Panc1 (cell line): ENCODE data around the gene NEFH. TPM values are rescaled to one million over a fixed set of nuclear protein-coding genes. Genes with fewer than 3 reads are reported as not detected.

ENCODE experiments used
- ATAC-seq: fragments of 200-7000 bp; cut with Tn5 transposase; 2 replicates; pipeline ENCODE4 v1.9.1; 2020; ENCODE audit warnings: mild to moderate bottlenecking, moderate library complexity
- BruUV-seq: library from RNA; stranded (reverse); fragments of 400-500 nt; replicated peaks from 2 replicates; lab custom pipeline; 2021; lab: Mats Ljungman, UMichigan
- CTCF ChIA-PET: fragments of 300-600 bp; sonication (Branson Sonifier 250); formaldehyde crosslinking; loops from one replicate; lab custom pipeline; 2022; ENCODE audit warnings: antibody characterized with exemption; lab: Charles Lee
- POLR2A ChIA-PET: fragments of 300-600 bp; sonication (Branson Sonifier 250); formaldehyde crosslinking; loops from one replicate; lab custom pipeline; 2022; ENCODE audit warnings: antibody characterized with exemption; lab: Charles Lee
- DNase-seq: peaks from one replicate; pipeline ENCODE4 v3.0.0-alpha.2; 2010; ENCODE audit warnings: low read depth, low spot score
- H3K27ac ChIP-seq: 2 replicates; pipeline ENCODE4 v1.5.1; 2011; ENCODE audit warnings: mild to moderate bottlenecking, low read length, inconsistent platforms
- H3K27me3 ChIP-seq: fragments of 200-500 bp; sonication (Bioruptor generic); 2 replicates; pipeline ENCODE4 v1.6.0; 2014; ENCODE audit warnings: low read length, inconsistent platforms; ENCODE audit not compliant: control insufficient read depth, insufficient read depth
- H3K36me3 ChIP-seq: fragments of 200-500 bp; sonication (Bioruptor generic); 2 replicates; pipeline ENCODE4 v1.5.1; 2014; ENCODE audit warnings: inconsistent platforms, mild to moderate bottlenecking, low read length, moderate library complexity; ENCODE audit not compliant: control insufficient read depth, insufficient read depth
- H3K4me1 ChIP-seq: 2 replicates; pipeline ENCODE4 v1.5.1; 2011; ENCODE audit warnings: inconsistent platforms, mild to moderate bottlenecking, low read length, moderate library complexity; ENCODE audit not compliant: control insufficient read depth, insufficient read depth
- H3K4me3 ChIP-seq, 2 experiments: 2 replicates each; pipeline ENCODE4 v1.5.1; 2011 to 2012; ENCODE audit warnings: low read depth in 2 of 2, low read length in 2 of 2, mild to moderate bottlenecking in 2 of 2, inconsistent platforms in 1 of 2, moderate library complexity in 1 of 2
- H3K9me3 ChIP-seq: fragments of 200-500 bp; sonication (Bioruptor generic); 2 replicates; pipeline ENCODE4 v1.5.1; 2014; ENCODE audit warnings: low read depth, mild to moderate bottlenecking, inconsistent platforms, low read length, moderate library complexity; ENCODE audit not compliant: control insufficient read depth, insufficient read depth
- POLR2AphosphoS5 ChIP-seq: IDR thresholded peaks from 2 replicates; pipeline ENCODE4 v1.6.1; 2012; ENCODE audit warnings: mild to moderate bottlenecking, low read depth, low read length, moderate library complexity
- SIN3A ChIP-seq: IDR thresholded peaks from 2 replicates; pipeline ENCODE4 v1.6.1; 2012; ENCODE audit warnings: low read depth, mild to moderate bottlenecking, low read length, moderate library complexity, borderline replicate concordance; ENCODE audit not compliant: insufficient read depth
- TCF7L2 ChIP-seq: IDR thresholded peaks from 2 replicates; pipeline ENCODE4 v1.6.1; 2011; ENCODE audit warnings: mild to moderate bottlenecking, low read depth, low read length, inconsistent platforms
- in situ Hi-C: cut with HindIII; loops from 2 replicates; pipeline ENCODE4 v1.10.0; 2016; ENCODE audit warnings: low sequenced_read_pairs, low pct_unique_long_range_greater_than_20kb
- intact Hi-C: fragments of 100-400 bp; cut with micrococcal nuclease; formaldehyde crosslinking; loops from one replicate; pipeline ENCODE4 v1.10.0; 2022; ENCODE audit not compliant: unreplicated experiment
- total RNA-seq: library from RNA; stranded (reverse); gene quantifications from one replicate; pipeline ENCODE4 v1.2.1, GENCODE V29; 2021; ENCODE audit not compliant: unreplicated experiment
- TF ChIP-seq, protein P1 (sequence below), 2 experiments: IDR thresholded peaks; 2 replicates each; pipeline ENCODE4 v1.6.1; 2011 to 2012; ENCODE audit warnings: low read depth in 2 of 2, control low read depth in 1 of 2, low read length in 1 of 2, mild to moderate bottlenecking in 1 of 2, moderate library complexity in 1 of 2; ENCODE audit not compliant: insufficient read depth in 1 of 2
- TF ChIP-seq, protein P2 (sequence below): fragments of 450-650 bp; IDR thresholded peaks from 2 replicates; pipeline ENCODE4 v1.5.1; 2017; ENCODE audit warnings: mild to moderate bottlenecking

The NEFH gene
- total RNA-seq, 1 experiment from 2014 or later = 0.08 TPM

DNA sequence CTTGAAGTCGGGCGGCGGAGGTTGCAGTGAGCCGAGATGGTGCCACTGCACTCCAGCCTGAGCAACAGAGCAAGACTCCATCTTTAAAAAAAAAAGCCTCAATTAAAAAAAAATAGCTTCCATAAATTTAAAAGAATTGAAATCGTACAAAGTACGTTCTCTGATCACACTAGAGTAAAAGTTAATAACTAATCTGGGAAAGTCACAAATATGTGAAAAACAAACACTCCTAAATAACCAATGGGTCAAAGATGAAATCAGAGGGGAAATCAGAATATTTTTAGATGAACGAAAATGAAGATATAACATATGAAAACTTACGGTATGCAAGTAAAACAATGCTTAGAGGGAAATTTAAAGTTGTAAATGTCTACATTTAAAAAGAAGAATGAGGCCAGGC lies 19.8 kb downstream of the NEFH start:
- CTCF ChIA-PET = no interaction called here
- ATAC-seq (no peak), DNase-seq (no peak)
- Histone ChIP-seq H3K36me3 (no peaks in the 10 kb centered on the region), H3K4me3 (no peak overlapping the region), H3K9me3 (no peaks in the 10 kb centered on the region), H3K27me3 (no peaks in the 10 kb centered on the region), H3K4me1 (no peaks in the 10 kb centered on the region), H3K27ac (no peak overlapping the region)
- no TSS peak for BruUV-seq
- POLR2A ChIA-PET = no interaction called here
- TF ChIP-seq, protein P1, sequence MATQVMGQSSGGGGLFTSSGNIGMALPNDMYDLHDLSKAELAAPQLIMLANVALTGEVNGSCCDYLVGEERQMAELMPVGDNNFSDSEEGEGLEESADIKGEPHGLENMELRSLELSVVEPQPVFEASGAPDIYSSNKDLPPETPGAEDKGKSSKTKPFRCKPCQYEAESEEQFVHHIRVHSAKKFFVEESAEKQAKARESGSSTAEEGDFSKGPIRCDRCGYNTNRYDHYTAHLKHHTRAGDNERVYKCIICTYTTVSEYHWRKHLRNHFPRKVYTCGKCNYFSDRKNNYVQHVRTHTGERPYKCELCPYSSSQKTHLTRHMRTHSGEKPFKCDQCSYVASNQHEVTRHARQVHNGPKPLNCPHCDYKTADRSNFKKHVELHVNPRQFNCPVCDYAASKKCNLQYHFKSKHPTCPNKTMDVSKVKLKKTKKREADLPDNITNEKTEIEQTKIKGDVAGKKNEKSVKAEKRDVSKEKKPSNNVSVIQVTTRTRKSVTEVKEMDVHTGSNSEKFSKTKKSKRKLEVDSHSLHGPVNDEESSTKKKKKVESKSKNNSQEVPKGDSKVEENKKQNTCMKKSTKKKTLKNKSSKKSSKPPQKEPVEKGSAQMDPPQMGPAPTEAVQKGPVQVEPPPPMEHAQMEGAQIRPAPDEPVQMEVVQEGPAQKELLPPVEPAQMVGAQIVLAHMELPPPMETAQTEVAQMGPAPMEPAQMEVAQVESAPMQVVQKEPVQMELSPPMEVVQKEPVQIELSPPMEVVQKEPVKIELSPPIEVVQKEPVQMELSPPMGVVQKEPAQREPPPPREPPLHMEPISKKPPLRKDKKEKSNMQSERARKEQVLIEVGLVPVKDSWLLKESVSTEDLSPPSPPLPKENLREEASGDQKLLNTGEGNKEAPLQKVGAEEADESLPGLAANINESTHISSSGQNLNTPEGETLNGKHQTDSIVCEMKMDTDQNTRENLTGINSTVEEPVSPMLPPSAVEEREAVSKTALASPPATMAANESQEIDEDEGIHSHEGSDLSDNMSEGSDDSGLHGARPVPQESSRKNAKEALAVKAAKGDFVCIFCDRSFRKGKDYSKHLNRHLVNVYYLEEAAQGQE (IDR thresholded peaks at IDR 0.05; ENCODE audit: insufficient read depth in 1 of 2, low read depth in 2 of 2, low read length in 1 of 2) = no peak
- TF ChIP-seq POLR2AphosphoS5 = no peak
- TF ChIP-seq, protein P2, sequence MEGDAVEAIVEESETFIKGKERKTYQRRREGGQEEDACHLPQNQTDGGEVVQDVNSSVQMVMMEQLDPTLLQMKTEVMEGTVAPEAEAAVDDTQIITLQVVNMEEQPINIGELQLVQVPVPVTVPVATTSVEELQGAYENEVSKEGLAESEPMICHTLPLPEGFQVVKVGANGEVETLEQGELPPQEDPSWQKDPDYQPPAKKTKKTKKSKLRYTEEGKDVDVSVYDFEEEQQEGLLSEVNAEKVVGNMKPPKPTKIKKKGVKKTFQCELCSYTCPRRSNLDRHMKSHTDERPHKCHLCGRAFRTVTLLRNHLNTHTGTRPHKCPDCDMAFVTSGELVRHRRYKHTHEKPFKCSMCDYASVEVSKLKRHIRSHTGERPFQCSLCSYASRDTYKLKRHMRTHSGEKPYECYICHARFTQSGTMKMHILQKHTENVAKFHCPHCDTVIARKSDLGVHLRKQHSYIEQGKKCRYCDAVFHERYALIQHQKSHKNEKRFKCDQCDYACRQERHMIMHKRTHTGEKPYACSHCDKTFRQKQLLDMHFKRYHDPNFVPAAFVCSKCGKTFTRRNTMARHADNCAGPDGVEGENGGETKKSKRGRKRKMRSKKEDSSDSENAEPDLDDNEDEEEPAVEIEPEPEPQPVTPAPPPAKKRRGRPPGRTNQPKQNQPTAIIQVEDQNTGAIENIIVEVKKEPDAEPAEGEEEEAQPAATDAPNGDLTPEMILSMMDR = no peak
- no peak for TF ChIP-seq TCF7L2
- TF ChIP-seq SIN3A = no peak
- intact Hi-C loops = no loop called here
- in situ Hi-C loops = no loop called here

DNA sequence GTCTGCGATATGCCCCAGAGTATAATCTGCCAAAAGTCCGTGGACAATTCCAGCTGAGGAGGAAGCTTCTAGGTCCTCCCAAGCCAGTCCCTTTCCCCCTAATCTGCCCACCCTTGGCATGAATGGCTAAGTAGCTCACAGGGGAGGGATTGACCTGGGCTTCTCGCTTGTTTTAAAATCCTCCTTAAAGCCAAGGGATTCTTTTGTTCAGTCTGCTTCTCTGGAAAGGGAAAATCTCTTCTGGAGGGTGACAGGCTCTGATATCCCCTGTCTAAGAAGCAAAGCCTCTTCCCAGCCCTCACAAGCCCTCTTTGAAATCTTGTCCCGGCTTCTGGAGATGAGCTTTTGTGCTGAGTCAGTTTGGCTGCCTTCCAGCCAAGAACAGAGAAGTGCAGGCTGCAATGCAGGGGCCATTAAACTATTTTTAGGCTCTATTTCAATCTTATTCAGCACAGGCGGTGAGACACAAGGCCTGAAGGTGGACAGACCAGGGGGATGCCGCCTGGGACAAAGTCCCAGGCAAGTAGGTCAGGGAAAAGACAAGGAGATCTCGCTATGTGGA lies 23.9 kb downstream of the NEFH start:
- DNase-seq (no peak), ATAC-seq (no peak)
- Histone ChIP-seq H3K4me3 (no peak overlapping the region), H3K27me3 (no peaks in the 10 kb centered on the region), H3K4me1 (no peaks in the 10 kb centered on the region), H3K36me3 (peaks cover 5% of the 10 kb centered on the region; the same call in 1 of the 2 replicates), H3K9me3 (no peaks in the 10 kb centered on the region), H3K27ac (no peak overlapping the region)
- ChIA-PET POLR2A (interaction anchor here (0.5 kb wide), 1 partner anchor 52 kb away, joined by 9 read pairs; no protein-coding TSS in a partner anchor), CTCF (no interaction called here)
- intact Hi-C loops (no loop called here), in situ Hi-C loops (no loop called here)
- no TSS peak for BruUV-seq
- TF ChIP-seq SIN3A = no peak
- TF ChIP-seq TCF7L2 = no peak
- TF ChIP-seq POLR2AphosphoS5 = no peak
- TF ChIP-seq, protein P2 = no peak
- TF ChIP-seq, protein P1 (IDR thresholded peaks at IDR 0.05; ENCODE audit: insufficient read depth in 1 of 2, low read depth in 2 of 2, low read length in 1 of 2) = no peak
